Measurements from ENCODE around the gene TST.

Gene TST

DNA sequence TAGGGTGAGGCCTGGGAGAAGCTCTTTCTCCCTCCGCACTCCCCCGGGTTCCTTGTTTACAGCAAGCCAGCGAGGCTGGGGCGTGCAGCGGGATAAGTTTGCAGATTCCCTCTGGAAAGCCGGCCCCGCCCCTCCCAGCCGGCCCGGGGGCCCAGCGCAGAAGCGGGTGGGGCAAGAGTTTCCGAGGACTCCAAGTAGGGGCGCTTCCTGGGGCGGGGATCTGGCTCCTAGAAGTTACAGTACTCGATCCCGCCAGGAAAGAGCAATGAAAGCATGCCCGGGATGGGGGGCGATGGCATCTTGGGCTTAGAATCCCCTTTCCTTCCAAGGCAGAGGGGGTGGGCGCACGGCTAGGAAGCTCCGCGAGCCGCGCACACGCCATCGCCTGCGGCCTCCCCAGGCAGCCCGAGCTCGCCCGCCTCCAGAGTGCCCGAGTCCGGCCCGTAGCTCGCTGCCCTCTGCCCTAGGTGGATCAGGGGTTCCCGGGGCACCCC, 385 bp downstream of the TST start:
- Histone ChIP-seq H3K4me3 (ENCODE audit: low read length, poor library complexity, severe bottlenecking) (peak overlapping the region; percentile 95), H3K27me3 (ENCODE audit: insufficient read depth, low read length, poor library complexity, severe bottlenecking) (peaks cover 5% of the 10 kb centered on the region), H3K9me3 (ENCODE audit: insufficient read depth, low read depth, low read length) (no peaks in the 10 kb centered on the region), H3K4me2 (ENCODE audit: low read depth, low read length, poor library complexity, severe bottlenecking) (peak overlapping the region; percentile 88), H3K9ac (ENCODE audit: low read depth, low read length, poor library complexity, severe bottlenecking) (peak overlapping the region; percentile 97), H3K4me1 (ENCODE audit: insufficient read depth, low read length, poor library complexity, severe bottlenecking) (peaks cover 42% of the 10 kb centered on the region), H3K9me2 (replicated peaks; ENCODE audit: low read depth, low read length) (no peaks in the 10 kb centered on the region), H4K20me1 (ENCODE audit: insufficient read depth, low read length, poor library complexity, severe bottlenecking) (peaks cover 35% of the 10 kb centered on the region), H3K36me3 (ENCODE audit: insufficient read depth, low read length) (no peaks in the 10 kb centered on the region), H2AFZ (ENCODE audit: low read length) (peak overlapping the region; percentile 78), H3F3A (ENCODE audit: low read depth) (no peaks in the 10 kb centered on the region), H3K79me2 (ENCODE audit: insufficient read depth, low read length) (peaks cover 75% of the 10 kb centered on the region)
- TF ChIP-seq EZH2phosphoT487 (IDR thresholded peaks at IDR 0.05; ENCODE audit: borderline replicate concordance) = no peak
- TF ChIP-seq, protein P1, sequence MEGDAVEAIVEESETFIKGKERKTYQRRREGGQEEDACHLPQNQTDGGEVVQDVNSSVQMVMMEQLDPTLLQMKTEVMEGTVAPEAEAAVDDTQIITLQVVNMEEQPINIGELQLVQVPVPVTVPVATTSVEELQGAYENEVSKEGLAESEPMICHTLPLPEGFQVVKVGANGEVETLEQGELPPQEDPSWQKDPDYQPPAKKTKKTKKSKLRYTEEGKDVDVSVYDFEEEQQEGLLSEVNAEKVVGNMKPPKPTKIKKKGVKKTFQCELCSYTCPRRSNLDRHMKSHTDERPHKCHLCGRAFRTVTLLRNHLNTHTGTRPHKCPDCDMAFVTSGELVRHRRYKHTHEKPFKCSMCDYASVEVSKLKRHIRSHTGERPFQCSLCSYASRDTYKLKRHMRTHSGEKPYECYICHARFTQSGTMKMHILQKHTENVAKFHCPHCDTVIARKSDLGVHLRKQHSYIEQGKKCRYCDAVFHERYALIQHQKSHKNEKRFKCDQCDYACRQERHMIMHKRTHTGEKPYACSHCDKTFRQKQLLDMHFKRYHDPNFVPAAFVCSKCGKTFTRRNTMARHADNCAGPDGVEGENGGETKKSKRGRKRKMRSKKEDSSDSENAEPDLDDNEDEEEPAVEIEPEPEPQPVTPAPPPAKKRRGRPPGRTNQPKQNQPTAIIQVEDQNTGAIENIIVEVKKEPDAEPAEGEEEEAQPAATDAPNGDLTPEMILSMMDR (conservative IDR thresholded peaks at IDR 0.05; ENCODE audit: low read length) = no peak

DNA sequence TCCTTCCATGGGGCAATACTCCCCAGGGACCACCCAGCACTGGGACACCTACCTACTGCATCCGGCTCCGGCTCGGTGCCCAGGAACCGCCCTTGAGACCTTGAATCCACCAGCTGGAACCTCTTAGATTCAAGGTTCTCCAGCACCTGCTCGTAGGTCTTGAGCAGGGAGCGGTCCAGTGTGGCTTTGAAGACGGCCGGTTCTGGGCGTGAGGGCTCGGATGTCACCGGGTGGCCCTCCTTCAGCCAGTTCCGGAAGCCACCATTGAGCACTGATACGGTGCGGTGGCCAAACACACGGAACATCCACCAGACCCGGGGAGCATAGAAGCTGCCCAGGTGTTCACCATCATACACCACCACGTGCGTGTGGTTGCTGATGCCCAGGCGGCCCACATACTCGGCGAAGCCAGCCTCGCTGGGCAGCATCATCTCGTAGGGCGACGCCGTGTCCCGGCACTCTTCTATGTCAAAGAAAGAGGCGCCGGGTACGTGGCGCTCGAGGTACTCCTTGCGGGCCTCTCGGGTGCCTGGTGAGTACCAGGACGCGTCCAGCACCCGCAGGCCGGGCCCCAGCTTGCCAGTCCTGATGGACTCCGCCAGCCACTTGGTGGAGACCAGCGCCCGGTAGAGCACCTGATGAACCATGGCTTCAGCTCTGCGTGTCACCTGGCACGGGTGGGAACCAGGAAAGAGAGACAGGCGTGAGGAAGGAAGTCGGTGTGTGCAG, 997 bp downstream of the TST start:
- peaks cover 35% of the 10 kb centered on the region for H4K20me1 ChIP-seq (ENCODE audit: insufficient read depth, low read length, poor library complexity, severe bottlenecking)
- H3K4me2 ChIP-seq (ENCODE audit: low read depth, low read length, poor library complexity, severe bottlenecking) = peak overlapping the region; percentile 88
- peak overlapping the region; percentile 95 for H3K4me3 ChIP-seq (ENCODE audit: low read length, poor library complexity, severe bottlenecking)
- H3K9me3 ChIP-seq (ENCODE audit: insufficient read depth, low read depth, low read length) = no peaks in the 10 kb centered on the region
- H3K4me1 ChIP-seq (ENCODE audit: insufficient read depth, low read length, poor library complexity, severe bottlenecking) = peaks cover 42% of the 10 kb centered on the region
- peaks cover 69% of the 10 kb centered on the region for H3K79me2 ChIP-seq (ENCODE audit: insufficient read depth, low read length)
- TF ChIP-seq EZH2phosphoT487 (IDR thresholded peaks at IDR 0.05; ENCODE audit: borderline replicate concordance) = no peak
- TF ChIP-seq, protein P1 (conservative IDR thresholded peaks at IDR 0.05; ENCODE audit: low read length) = no peak
- H2AFZ ChIP-seq (ENCODE audit: low read length) = peak overlapping the region; percentile 78; the same call in 1 of the 2 replicates
- H3K27me3 ChIP-seq (ENCODE audit: insufficient read depth, low read length, poor library complexity, severe bottlenecking) = peaks cover 5% of the 10 kb centered on the region
- H3K9ac ChIP-seq (ENCODE audit: low read depth, low read length, poor library complexity, severe bottlenecking) = peak overlapping the region; percentile 97
- no peaks in the 10 kb centered on the region for H3K36me3 ChIP-seq (ENCODE audit: insufficient read depth, low read length)
- H3K9me2 ChIP-seq (replicated peaks; ENCODE audit: low read depth, low read length) = no peaks in the 10 kb centered on the region
- no peaks in the 10 kb centered on the region for H3F3A ChIP-seq (ENCODE audit: low read depth)

DNA sequence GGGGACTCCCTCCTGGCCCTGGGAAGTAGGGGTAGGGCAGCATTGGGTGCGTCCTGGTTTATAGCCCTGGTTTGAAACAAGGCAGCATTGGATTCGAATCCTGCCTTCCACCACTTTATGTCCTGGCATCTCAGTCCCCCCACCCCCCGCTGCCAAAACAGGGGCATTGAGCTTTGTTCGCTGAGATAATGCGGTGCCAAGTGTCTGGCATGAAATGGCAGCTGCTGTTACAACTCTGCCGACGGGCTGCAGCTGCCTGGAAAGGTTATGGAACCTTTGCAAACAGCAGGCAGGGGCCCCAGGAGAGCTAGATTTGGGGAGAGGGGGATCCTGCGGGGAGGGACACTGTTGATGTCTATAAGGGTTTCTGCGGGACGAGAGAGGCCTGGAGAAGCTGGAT, 1.9 kb downstream of the TST start:
- peaks cover 37% of the 10 kb centered on the region for H3K4me1 ChIP-seq (ENCODE audit: insufficient read depth, low read length, poor library complexity, severe bottlenecking)
- TF ChIP-seq EZH2phosphoT487 (IDR thresholded peaks at IDR 0.05; ENCODE audit: borderline replicate concordance) = no peak
- TF ChIP-seq, protein P1 (conservative IDR thresholded peaks at IDR 0.05; ENCODE audit: low read length) = no peak
- no peaks in the 10 kb centered on the region for H3K36me3 ChIP-seq (ENCODE audit: insufficient read depth, low read length)
- H3F3A ChIP-seq (ENCODE audit: low read depth) = no peaks in the 10 kb centered on the region
- H4K20me1 ChIP-seq (ENCODE audit: insufficient read depth, low read length, poor library complexity, severe bottlenecking) = peaks cover 28% of the 10 kb centered on the region
- H3K4me2 ChIP-seq (ENCODE audit: low read depth, low read length, poor library complexity, severe bottlenecking) = peak overlapping the region; percentile 88
- no peaks in the 10 kb centered on the region for H3K9me3 ChIP-seq (ENCODE audit: insufficient read depth, low read depth, low read length)
- H3K4me3 ChIP-seq (ENCODE audit: low read length, poor library complexity, severe bottlenecking) = peak overlapping the region; percentile 95
- H2AFZ ChIP-seq (ENCODE audit: low read length) = no peak overlapping the region
- H3K27me3 ChIP-seq (ENCODE audit: insufficient read depth, low read length, poor library complexity, severe bottlenecking) = peaks cover 5% of the 10 kb centered on the region
- peaks cover 60% of the 10 kb centered on the region for H3K79me2 ChIP-seq (ENCODE audit: insufficient read depth, low read length)
- H3K9me2 ChIP-seq (replicated peaks; ENCODE audit: low read depth, low read length) = no peaks in the 10 kb centered on the region
- H3K9ac ChIP-seq (ENCODE audit: low read depth, low read length, poor library complexity, severe bottlenecking) = peak overlapping the region; percentile 97
